Measurements from ENCODE around the gene HIBADH. TPM values are rescaled to one million over a fixed set of nuclear protein-coding genes. Genes with fewer than 3 reads are reported as not detected.

HIBADH gene
- total RNA-seq, 2 donors from 2014 or later = 28.2 to 44.4 TPM

- no peak overlapping the region for H3K9ac ChIP-seq (ENCODE audit: low read depth in 2 of 2, low read length in 2 of 2)
- DNase-seq = no peak
- no peaks in the 10 kb centered on the region for H3K27me3 ChIP-seq
- H3K36me3 ChIP-seq = no peaks in the 10 kb centered on the region
- H3K27ac ChIP-seq = no peak overlapping the region
- no peaks in the 10 kb centered on the region for H3K4me1 ChIP-seq
- TF ChIP-seq, protein P1, sequence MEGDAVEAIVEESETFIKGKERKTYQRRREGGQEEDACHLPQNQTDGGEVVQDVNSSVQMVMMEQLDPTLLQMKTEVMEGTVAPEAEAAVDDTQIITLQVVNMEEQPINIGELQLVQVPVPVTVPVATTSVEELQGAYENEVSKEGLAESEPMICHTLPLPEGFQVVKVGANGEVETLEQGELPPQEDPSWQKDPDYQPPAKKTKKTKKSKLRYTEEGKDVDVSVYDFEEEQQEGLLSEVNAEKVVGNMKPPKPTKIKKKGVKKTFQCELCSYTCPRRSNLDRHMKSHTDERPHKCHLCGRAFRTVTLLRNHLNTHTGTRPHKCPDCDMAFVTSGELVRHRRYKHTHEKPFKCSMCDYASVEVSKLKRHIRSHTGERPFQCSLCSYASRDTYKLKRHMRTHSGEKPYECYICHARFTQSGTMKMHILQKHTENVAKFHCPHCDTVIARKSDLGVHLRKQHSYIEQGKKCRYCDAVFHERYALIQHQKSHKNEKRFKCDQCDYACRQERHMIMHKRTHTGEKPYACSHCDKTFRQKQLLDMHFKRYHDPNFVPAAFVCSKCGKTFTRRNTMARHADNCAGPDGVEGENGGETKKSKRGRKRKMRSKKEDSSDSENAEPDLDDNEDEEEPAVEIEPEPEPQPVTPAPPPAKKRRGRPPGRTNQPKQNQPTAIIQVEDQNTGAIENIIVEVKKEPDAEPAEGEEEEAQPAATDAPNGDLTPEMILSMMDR (IDR thresholded peaks at IDR 0.05) = no peak
- no peaks in the 10 kb centered on the region for H3K9me3 ChIP-seq
- intact Hi-C loops (cut with DNase I) = no loop called here
- H3K4me3 ChIP-seq = no peak overlapping the region
These were observed 93.6 kb downstream of the HIBADH start for GRCh38 chr7:27569106-27569505.

- intact Hi-C loops (cut with DNase I) = no loop called here
- no peaks in the 10 kb centered on the region for H3K36me3 ChIP-seq
- H3K9ac ChIP-seq (ENCODE audit: low read depth in 2 of 2, low read length in 2 of 2) = no peak overlapping the region
- no peaks in the 10 kb centered on the region for H3K4me1 ChIP-seq
- no peaks in the 10 kb centered on the region for H3K27me3 ChIP-seq
- TF ChIP-seq, protein P1 (IDR thresholded peaks at IDR 0.05) = no peak
- H3K27ac ChIP-seq = no peak overlapping the region
- DNase-seq = no peak
- no peak overlapping the region for H3K4me3 ChIP-seq
- no peaks in the 10 kb centered on the region for H3K9me3 ChIP-seq
These were observed 95.4 kb downstream of the HIBADH start for GRCh38 chr7:27567266-27567665.

DNA sequence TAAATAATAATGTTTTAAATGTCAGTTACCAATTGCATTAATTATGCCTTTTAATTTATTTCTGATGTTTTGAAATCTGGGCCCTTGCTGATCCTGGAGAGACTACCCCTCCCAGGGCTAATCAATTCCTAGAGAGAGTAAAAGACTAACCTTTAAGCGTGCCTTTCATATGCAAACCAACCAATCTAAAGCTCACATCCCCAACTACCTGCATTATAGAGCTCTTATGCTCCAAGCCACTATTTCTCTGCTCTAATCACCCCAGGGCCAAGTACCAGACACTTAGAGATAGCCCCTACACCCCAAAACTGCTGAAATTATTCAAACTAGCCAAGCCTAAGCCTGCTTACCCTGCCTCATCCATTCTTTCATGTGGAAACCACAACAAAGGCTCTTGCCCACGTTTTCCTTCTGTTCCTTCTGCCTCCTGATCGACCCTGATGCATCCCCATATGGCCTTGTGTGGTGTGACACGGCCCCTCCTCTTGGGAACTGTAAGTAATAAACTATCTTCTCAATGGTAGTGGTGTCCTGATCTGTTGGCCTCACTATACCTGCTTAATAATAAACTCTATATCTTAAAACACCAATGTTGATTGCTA is 97.7 kb downstream of the HIBADH start:
- Histone ChIP-seq H3K4me1 (no peaks in the 10 kb centered on the region), H3K27ac (no peak overlapping the region), H3K36me3 (no peaks in the 10 kb centered on the region), H3K9ac (ENCODE audit: low read depth in 2 of 2, low read length in 2 of 2) (no peak overlapping the region), H3K27me3 (no peaks in the 10 kb centered on the region), H3K4me3 (no peak overlapping the region), H3K9me3 (no peaks in the 10 kb centered on the region)
- DNase-seq = no peak
- intact Hi-C loops (cut with DNase I) = no loop called here
- TF ChIP-seq, protein P1 (IDR thresholded peaks at IDR 0.05) = no peak

GRCh38 chr7:27560706-27561235 is 101.9 kb downstream of the HIBADH start:
- DNase-seq = no peak
- Histone ChIP-seq H3K4me3 (no peak overlapping the region), H3K9me3 (no peaks in the 10 kb centered on the region), H3K27me3 (no peaks in the 10 kb centered on the region), H3K4me1 (no peaks in the 10 kb centered on the region), H3K9ac (ENCODE audit: low read depth in 2 of 2, low read length in 2 of 2) (no peak overlapping the region), H3K36me3 (no peaks in the 10 kb centered on the region), H3K27ac (no peak overlapping the region)
- TF ChIP-seq, protein P1 (IDR thresholded peaks at IDR 0.05) = no peak
- intact Hi-C loops (cut with DNase I) = no loop called here

- H3K27me3 ChIP-seq = no peaks in the 10 kb centered on the region
- no peak overlapping the region for H3K4me3 ChIP-seq
- no peak overlapping the region for H3K9ac ChIP-seq (ENCODE audit: low read depth in 2 of 2, low read length in 2 of 2)
- H3K4me1 ChIP-seq = no peaks in the 10 kb centered on the region
- H3K9me3 ChIP-seq = no peaks in the 10 kb centered on the region
- H3K27ac ChIP-seq = no peak overlapping the region
- intact Hi-C loops (cut with DNase I) = no loop called here
- H3K36me3 ChIP-seq = no peaks in the 10 kb centered on the region
- no peak for DNase-seq
- TF ChIP-seq, protein P1 (IDR thresholded peaks at IDR 0.05) = no peak
These were observed 107.0 kb downstream of the HIBADH start for GRCh38 chr7:27555670-27556069.
